H1 (cell line): Measurements from ENCODE around the gene RPRML. TPM values are rescaled to one million over a fixed set of nuclear protein-coding genes. Genes with fewer than 3 reads are reported as not detected.

Experiments
- BCL11A ChIP-seq, 2 experiments: IDR thresholded peaks; one replicate each; pipeline ENCODE4 v1.6.1; 2011; ENCODE audit warnings: low read depth in 2 of 2, low read length in 2 of 2, mild to moderate bottlenecking in 2 of 2
- KDM5A ChIP-seq: fragments of 200-600 bp; IDR thresholded peaks from 2 replicates; pipeline ENCODE4 v1.7.1; 2012; ENCODE audit warnings: mild to moderate bottlenecking, low read length, inconsistent platforms, mixed read lengths
- MAFK ChIP-seq: IDR thresholded peaks from 2 replicates; pipeline ENCODE4 v1.6.1; 2012; ENCODE audit warnings: low read depth, mild to moderate bottlenecking, improper control_type of control experiment, low read length
- SIRT6 ChIP-seq: IDR thresholded peaks from one replicate; pipeline ENCODE4 v1.7.1; 2012; ENCODE audit warnings: low read length, inconsistent platforms
- polyA plus RNA-seq, 7 experiments: library from polyadenylated mRNA; depleted of rRNA in 3 of 7; stranded (reverse) in 5 of 7; unstranded in 2 of 7; fragments of >200 nt in 5 of 7; fragments of 200-250 nt in 2 of 7; gene quantifications; 1 replicate in 5 of 7; 2 replicates in 1 of 7; 4 replicates in 1 of 7; pipeline versions ENCODE4 v1.2.1 to v1.2.3, GENCODE V29; 2011 to 2013; ENCODE audit warnings: missing spikeins in 2 of 7, mixed read lengths in 2 of 7
- total RNA-seq: library from RNA; stranded (reverse); fragmentation: NEBNext Ultra II Directional; extraction: Animal tissue kit (Norgen Biotek cat#: 25700); gene quantifications from 2 replicates; pipeline ENCODE4 v1.2.1, GENCODE V29; 2021
- TF ChIP-seq, protein P1 (sequence below): IDR thresholded peaks from 2 replicates; pipeline ENCODE4 v1.6.1; 2012; ENCODE audit warnings: low read length, inconsistent platforms

The RPRML gene
- total and polyA plus RNA-seq, 2 of the 8 experiments (the other 6 are each of a cell fraction or from before 2014, with no cell fraction given) = 3.5 to 5.5 TPM

- TF ChIP-seq, protein P1, sequence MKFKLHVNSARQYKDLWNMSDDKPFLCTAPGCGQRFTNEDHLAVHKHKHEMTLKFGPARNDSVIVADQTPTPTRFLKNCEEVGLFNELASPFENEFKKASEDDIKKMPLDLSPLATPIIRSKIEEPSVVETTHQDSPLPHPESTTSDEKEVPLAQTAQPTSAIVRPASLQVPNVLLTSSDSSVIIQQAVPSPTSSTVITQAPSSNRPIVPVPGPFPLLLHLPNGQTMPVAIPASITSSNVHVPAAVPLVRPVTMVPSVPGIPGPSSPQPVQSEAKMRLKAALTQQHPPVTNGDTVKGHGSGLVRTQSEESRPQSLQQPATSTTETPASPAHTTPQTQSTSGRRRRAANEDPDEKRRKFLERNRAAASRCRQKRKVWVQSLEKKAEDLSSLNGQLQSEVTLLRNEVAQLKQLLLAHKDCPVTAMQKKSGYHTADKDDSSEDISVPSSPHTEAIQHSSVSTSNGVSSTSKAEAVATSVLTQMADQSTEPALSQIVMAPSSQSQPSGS = no peak
- TF ChIP-seq KDM5A = no peak
- no peak for TF ChIP-seq SIRT6
- TF ChIP-seq MAFK = no peak
- no peak for TF ChIP-seq BCL11A (IDR thresholded peaks at IDR 0.05; ENCODE audit: low read depth in 2 of 2, low read length in 2 of 2)
Measured at GRCh38 chr17:46977348-46977747, 1.7 kb downstream of the RPRML start (continued).
